HTERT RPE-1 (cell line): ENCODE data around the gene CCM2.

Experiments
- in situ Hi-C: fragments of 300-500 bp; cut with MboI; formaldehyde crosslinking; loops from 4 replicates; pipeline ENCODE4 v1.14.3; 2020; ENCODE audit warnings: low sequenced_read_pairs

The CCM2 gene

DNA sequence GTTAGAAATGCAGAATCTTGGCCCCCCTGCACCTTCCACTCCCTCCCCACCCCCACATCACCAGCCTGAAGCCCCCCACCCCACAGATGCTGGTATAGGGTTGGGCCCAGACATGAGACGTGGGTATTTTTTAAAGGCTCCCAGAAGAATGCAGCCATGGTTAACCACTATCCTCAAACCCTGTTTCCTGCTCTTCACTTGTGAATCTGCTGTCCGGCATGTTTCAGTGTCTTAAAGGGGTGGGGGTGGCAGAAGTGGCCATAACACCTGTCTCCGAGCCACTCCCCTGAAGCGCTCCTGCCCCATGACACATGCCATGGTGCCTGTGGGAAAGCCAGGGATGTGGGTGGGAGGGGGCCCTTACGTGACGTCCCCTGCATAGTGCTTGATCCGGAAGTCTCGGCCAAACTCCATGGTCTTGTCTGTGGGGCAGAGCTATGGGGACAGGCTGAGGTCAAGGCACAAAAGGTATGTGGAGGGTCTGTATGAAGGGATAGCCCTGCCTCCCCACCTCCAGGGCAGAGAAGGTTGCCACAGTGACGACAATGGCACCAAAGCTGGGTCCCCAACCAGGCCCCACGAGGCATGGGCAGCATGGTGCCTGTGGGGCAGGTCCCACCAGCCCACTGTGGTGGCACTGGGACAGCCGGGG is 30.8 kb upstream of the CCM2 start:
- in situ Hi-C loops = no loop called here

GRCh38 chr7:44969701-44970522 is 30.1 kb upstream of the CCM2 start:
- in situ Hi-C loops = no loop called here

DNA sequence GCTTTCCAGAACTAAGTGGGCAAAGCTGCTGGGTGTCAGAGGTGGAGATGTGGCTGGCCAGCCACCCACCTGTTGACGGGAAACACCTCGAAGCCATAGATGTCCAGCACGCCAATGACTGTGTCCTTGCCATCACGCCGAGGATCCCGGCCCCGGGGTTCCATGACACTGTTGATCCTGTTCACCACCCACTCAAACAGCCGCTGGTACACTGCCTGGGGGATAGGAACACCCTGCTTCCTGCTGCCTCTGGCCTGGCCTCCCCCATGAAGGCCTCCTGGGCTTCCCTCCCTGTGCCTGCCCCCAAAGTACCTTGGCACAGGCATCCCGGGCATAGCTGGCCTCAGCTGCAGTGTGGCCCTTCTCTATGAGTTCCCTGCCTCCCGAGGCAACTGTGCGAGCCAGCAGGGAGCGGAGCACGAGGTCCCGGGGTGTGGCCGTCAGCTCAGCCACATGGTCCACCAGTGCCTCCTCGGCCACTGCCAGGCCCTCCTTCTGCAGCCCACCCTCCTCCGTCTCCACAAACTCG is 29.4 kb upstream of the CCM2 start:
- in situ Hi-C loops = no loop called here

- in situ Hi-C loops = no loop called here
Measured at GRCh38 chr7:44971188-44971901, 28.7 kb upstream of the CCM2 start.

DNA sequence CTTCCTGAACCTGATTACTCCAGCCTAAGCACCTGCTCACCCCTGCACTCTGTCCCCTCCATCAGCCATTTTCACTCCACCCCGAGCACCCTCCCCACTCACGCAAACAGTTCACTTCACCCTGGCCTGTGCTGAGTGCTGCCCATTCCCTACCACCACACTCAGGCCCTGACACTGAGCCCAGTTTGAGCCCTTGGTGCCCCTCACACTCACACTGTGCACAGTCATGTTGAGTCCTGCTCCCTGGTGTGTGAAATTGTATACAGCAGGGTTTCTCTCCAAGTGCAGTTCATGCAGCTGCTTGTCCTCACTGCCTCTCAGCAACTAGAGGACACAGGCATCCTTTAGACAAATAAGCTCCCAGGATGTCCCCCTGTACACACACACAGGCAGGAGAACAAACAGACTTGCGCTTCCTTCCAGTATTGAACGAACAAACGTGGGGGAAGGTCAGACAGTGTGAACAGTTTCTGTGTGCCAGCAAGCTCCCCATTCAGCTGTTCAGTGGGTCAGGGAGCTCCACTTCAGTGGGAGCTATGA is 28.0 kb upstream of the CCM2 start:
- in situ Hi-C loops = no loop called here

- in situ Hi-C loops = no loop called here
Measured at GRCh38 chr7:44972562-44972961, 27.4 kb upstream of the CCM2 start.

DNA sequence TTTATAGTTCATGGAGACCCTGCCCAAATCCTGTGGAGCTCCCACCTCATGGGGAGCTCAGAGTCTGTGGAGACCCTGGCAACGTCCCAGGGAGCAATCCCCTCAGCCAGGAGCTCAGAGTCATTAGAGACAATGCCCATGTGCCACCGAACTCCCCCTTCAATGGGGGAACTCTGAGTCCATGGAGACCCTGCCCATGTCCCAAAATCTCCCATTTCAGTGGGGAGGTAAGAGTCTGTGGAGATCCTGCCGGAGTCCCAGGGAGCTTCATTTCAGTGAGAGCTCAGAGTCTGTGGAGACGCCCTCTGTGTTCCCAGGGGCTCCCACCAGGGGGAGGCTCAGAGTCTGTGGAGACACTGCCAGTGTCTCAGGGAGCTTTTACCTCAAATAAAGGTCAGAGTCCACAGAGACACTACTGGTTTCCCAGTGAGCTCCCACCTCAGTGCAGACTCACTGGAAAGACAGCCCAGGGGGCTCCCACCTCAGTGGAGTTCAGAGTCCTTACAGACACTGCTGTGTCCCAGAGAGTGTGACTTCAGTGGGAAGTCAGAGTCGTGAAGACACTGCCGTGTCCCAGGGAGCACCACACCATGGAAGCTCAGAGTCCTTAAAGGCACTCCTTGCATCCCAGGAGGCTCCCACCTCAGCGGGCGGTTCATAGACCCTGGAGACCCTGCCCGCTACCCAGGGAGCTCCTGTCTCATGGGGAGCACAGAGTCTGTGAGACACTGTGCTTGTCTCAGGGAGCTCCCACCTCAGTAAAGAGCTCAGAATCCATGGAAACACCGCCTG is 26.2 kb upstream of the CCM2 start:
- in situ Hi-C loops = no loop called here

DNA sequence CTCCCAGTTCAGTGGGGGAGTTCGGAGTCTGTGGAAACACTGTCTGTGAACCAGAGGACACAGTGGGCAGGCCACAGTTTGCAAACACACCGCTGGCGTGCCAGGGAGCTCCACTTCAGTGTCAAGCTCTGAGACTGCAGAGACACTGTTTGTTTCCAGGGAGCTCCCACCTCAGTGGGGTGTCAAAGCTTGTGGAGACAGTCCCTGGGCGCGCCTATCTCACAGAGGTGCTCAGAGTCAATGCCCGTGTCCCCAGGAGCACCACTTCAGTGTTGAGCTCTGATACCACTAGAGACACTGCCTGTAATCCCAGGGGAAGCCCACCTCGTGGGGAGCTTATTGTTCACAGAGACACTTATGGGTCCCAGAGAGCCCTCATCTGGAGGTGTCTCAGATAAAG is 25.5 kb upstream of the CCM2 start:
- in situ Hi-C loops = no loop called here

DNA sequence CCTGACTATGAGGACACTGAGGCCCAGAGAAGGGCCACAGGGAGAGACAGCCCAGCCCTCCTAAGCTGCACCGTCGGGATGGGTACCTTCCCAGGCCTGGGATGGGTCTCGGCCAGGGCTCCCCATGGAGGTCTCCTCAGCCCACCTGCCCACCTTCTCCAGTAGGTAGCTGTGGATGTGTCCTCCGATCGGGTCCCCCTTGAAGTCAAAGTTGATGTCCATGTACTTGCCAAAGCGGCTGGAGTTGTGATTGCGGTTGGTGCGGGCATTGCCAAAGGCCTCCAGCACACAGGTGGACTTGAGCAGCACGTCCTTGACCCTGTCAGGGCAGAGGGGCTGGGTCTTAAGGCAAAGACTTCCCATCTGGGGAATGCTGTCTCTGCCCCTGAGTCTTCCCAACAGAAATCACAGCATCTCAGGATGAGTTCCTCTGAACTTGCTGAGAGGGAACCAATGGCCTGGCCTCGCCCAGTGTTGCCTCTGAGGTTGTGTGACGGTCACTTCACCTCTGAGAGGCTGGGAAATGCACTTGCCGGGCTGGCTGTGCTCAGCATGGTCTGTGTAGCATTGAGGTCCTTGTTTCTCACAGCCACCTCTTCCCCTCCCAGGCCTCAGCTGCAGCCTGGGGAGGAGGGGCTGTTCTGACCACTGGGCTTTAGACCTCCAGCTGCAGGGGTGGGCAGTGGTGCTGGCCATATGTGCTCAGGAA is 24.5 kb upstream of the CCM2 start:
- in situ Hi-C loops = no loop called here

DNA sequence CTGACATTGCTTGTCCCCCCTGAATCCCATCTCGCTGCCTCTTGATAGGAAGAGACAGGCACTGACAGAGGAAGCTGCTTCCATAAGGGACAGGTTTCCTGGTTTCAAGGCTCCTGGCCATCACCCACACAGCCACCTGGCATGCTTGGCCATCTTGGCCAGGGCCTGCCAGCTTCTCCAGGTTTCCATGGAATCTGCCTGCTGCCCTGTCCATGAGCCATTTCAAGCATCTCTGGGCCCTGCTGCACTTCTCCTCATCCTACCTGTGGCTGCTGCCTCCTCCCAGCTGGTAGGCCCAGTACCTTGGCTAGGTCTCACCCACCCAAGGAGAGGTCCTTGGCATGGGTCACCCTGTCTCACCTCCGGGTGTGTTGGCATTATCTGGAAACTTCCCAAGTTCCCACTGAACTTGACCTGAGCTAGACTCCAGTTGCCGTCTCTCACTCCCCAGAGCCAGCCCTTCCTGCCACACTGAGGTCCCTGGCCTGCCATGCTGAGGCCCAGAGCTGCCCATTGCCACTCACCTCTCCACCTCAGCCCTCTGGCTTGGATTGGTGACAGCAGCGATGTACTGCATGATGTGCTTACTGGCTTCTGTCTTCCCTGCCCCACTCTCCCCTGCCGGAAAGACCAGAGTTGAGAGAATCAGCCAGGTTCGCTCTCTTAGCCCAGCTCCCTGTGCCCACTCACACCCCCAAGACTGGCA is 23.8 kb upstream of the CCM2 start:
- in situ Hi-C loops = no loop called here

DNA sequence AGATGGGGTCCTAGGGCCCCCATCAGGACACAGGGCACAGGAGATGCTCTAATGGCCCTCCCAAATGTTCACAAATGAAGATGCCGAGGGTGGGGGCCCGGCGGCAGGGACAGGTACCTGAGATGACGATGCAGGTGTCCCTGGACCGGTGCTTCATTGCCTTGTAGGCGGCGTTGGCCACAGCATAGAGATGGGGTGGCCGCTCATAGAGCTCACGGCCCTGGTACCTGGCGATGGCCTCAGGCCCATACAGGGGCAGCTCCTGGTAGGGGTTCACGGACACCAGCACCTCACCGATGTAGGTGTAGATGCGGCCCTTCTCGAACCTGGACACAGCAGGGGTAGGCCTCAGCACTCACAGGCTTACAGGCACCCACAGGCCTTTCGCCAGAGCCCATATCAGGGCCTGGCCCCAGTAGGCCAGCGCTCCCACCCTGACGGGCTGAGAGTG is 23.2 kb upstream of the CCM2 start:
- in situ Hi-C loops = no loop called here

DNA sequence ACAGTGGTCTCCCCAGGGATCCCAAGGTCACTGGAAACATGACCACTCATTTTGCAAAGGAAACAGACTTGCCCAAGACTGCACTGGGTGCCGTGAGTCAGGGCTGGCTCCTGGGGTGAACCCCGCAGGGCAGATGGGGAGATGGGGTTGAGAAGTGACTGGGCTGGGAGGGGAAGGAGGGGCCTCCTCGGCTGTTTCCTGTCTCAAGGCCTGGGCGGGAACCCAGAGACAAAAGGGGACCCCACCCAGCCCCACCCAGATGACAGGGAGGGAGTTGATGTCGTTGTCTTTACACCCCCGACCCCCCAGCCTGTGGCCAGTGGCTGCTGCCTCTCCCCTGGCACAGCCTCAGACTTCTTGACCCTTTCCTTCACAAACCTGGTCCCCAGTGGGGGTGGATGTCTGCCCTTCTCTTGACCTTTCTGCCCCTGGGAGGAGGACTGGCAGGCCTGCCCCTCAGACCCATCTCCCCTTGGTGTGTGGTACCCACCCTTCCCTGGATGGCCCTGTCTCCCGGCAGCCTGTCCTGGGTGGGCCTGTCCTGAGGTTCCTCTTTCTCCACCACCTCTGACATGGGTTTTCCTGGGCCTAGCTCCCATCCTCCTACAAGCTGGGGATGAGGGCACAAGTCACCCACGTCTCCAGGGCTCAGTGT is 22.6 kb upstream of the CCM2 start:
- in situ Hi-C loops = no loop called here

GRCh38 chr7:44977959-44978335 is 22.1 kb upstream of the CCM2 start:
- in situ Hi-C loops = no loop called here

DNA sequence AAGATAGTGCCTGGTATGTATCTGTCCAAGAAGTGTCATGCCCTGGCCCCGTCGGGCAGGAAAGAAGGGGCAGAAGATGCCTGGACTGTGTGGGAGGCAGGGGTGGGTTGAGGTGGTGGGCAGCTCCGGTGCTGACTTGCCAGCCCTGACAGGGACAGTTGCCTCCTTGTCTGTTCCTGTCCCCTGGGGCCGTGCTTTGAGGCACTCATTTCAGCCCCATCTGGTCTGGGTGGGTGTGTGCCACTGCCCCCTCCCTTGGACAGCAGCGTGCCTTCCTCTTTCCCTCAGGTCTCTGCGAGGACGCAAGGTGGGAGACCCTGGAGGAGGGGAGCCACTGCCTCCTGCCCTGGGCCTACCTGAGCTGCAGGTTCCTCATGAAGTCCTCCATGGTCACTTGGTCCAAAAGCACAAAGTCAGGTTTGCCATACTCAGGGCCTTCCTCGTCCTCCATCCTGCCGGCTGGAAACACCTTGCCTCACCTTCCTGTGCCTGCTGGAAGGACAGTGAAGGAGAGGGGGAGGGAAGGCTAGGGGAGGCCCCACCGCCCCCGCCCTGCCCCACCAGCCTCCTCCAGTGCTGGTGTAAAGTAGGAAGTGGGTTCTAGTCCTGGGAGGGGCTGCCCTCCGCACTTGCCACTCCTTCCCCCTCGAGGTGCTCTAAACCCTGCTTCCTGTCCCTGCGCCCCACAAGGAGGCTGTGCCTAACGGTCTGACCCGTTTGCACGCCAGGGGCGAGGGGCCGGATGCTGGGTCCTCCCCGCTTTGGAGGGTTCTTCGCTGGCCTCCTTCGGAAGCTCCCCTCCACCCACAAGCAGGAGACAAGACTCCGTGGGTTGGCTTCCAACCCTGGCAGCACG is 21.3 kb upstream of the CCM2 start, which contains the start of gene MYO1G:
MYO1G (minus strand) TSS at position 505 of the 856 bp plus-strand sequence; CDS start at position 451, 54 bp downstream.
- in situ Hi-C loops = no loop called here

GRCh38 chr7:44979481-44980392 is 20.3 kb upstream of the CCM2 start:
- in situ Hi-C loops = no loop called here

DNA sequence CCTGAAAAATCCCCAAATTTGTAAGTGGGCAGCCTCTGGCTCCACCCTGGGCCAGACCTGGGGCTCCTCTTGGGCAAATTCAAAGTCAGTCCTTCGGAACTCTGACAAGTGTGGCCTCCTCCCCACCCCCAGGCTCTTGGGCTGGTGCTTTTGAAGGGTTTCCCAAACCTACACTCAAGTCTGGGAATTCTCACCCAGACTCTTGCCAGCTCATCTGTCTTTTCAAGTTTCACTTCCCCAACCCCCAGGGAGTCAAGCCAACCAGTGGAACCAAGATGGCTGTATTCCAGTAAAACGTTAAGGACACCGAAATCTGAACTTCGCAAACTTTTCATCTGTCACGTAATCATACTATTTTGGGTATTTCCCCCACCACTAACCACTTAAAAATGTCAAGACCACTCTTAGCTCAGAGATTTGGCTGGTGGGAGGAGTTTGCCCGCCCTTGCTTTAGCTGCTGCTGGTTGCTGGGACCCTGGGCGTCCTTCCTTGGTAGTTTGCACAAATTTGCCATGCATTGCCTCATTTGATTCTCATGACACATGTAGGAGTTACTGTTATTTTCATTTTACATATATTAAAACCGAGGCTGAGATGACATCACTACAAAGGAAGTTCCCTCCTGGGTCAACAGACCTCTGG is 19.5 kb upstream of the CCM2 start:
- in situ Hi-C loops = no loop called here
